HepG2 (cell line): ENCODE results near the gene ZNF367. TPM values are rescaled to one million over a fixed set of nuclear protein-coding genes. Genes with fewer than 3 reads are reported as not detected.
A peak's percentile ranks its signal among the peaks of the same experiment; 100 is the strongest.

Experiments
- AGO1 ChIP-seq: fragments of 200-400 bp; formaldehyde crosslinking; IDR thresholded peaks from 2 replicates; pipeline ENCODE4 v1.6.1; 2017; ENCODE audit warnings: mild to moderate bottlenecking, low read depth, low read length, moderate library complexity; ENCODE audit not compliant: poor library complexity, severe bottlenecking
- DNMT1 ChIP-seq: sonication (generic); formaldehyde crosslinking; IDR thresholded peaks from 2 replicates; pipeline ENCODE4 v1.5.1; 2020; ENCODE audit warnings: mild to moderate bottlenecking, missing genetic modification reagents
- FOXK1 ChIP-seq: sonication (generic); formaldehyde crosslinking; IDR thresholded peaks from 2 replicates; pipeline ENCODE4 v1.4.0; 2020; ENCODE audit warnings: low read depth, missing genetic modification reagents, borderline replicate concordance
- IRX3 ChIP-seq: sonication (generic); formaldehyde crosslinking; IDR thresholded peaks from 2 replicates; pipeline ENCODE4 v1.8.1; 2023; ENCODE audit warnings: mild to moderate bottlenecking, low read depth, missing genetic modification reagents, borderline replicate concordance
- MATR3 ChIP-seq: sonication (generic); formaldehyde crosslinking; IDR thresholded peaks from 2 replicates; pipeline ENCODE4 v1.4.0; 2020; ENCODE audit warnings: missing genetic modification reagents
- MYNN ChIP-seq: sonication (generic); formaldehyde crosslinking; IDR thresholded peaks from 2 replicates; pipeline ENCODE4 v1.4.0; 2020; ENCODE audit warnings: mild to moderate bottlenecking, low read depth, missing genetic modification reagents
- NR2F6 ChIP-seq, 2 experiments: IDR thresholded peaks; 2 replicates each; pipeline ENCODE4 v1.6.1; 2016; ENCODE audit warnings: antibody characterized with exemption in 1 of 2, mild to moderate bottlenecking in 1 of 2
- PCBP1 ChIP-seq: fragments of 200-400 bp; formaldehyde crosslinking; IDR thresholded peaks from 2 replicates; pipeline ENCODE4 v1.6.1; 2017; ENCODE audit warnings: mild to moderate bottlenecking, low read depth, low read length, borderline replicate concordance
- POGZ ChIP-seq: sonication (generic); formaldehyde crosslinking; IDR thresholded peaks from 2 replicates; pipeline ENCODE4 v1.4.0; 2020; ENCODE audit warnings: mild to moderate bottlenecking, missing genetic modification reagents
- POLR2A ChIP-seq, 2 experiments: IDR thresholded peaks; 2 replicates each; pipeline ENCODE4 v1.6.1; 2011; ENCODE audit warnings: low read depth in 2 of 2, low read length in 2 of 2, mild to moderate bottlenecking in 1 of 2, moderate library complexity in 1 of 2; ENCODE audit not compliant: insufficient read depth in 1 of 2
- POLR2AphosphoS5 ChIP-seq: IDR thresholded peaks from 2 replicates; pipeline ENCODE4 v1.6.1; 2012; ENCODE audit warnings: low read depth, low read length
- PRMT3 ChIP-seq: sonication (generic); formaldehyde crosslinking; IDR thresholded peaks from 2 replicates; pipeline ENCODE4 v1.8.1; 2022; ENCODE audit warnings: low read depth, mild to moderate bottlenecking, moderate library complexity, missing genetic modification reagents, borderline replicate concordance
- SALL2 ChIP-seq: sonication (generic); formaldehyde crosslinking; IDR thresholded peaks from 2 replicates; pipeline ENCODE4 v1.8.1; 2023; ENCODE audit warnings: mild to moderate bottlenecking, missing genetic modification reagents, inconsistent platforms
- SMAD9 ChIP-seq: sonication (generic); formaldehyde crosslinking; IDR thresholded peaks from 2 replicates; pipeline ENCODE4 v1.5.1; 2020; ENCODE audit warnings: mild to moderate bottlenecking, missing genetic modification reagents
- SUZ12 ChIP-seq: fragments of 150-350 bp; IDR thresholded peaks from 2 replicates; pipeline ENCODE4 v1.6.1; 2014; ENCODE audit warnings: low read depth, low read length
- TRIM24 ChIP-seq: sonication (generic); formaldehyde crosslinking; IDR thresholded peaks from 2 replicates; pipeline ENCODE4 v1.8.0; 2022; ENCODE audit warnings: mild to moderate bottlenecking, missing genetic modification reagents
- ZFP1 ChIP-seq: IDR thresholded peaks from 2 replicates; pipeline ENCODE4 v1.6.1; 2016
- ZFYVE20 ChIP-seq: sonication (generic); formaldehyde crosslinking; IDR thresholded peaks from 2 replicates; pipeline ENCODE4 v1.8.0; 2023; ENCODE audit warnings: low read depth, mild to moderate bottlenecking, moderate library complexity, missing genetic modification reagents, borderline replicate concordance
- ZMAT3 ChIP-seq: sonication (generic); formaldehyde crosslinking; conservative IDR thresholded peaks from 2 replicates; pipeline ENCODE4 v1.7.0; 2021; ENCODE audit warnings: missing genetic modification reagents
- ZNF431 ChIP-seq: sonication (generic); formaldehyde crosslinking; IDR thresholded peaks from 2 replicates; pipeline ENCODE4 v1.9.0; 2022; ENCODE audit warnings: missing genetic modification reagents, low read depth, mild to moderate bottlenecking, borderline replicate concordance
- ZNF570 ChIP-seq: sonication (generic); formaldehyde crosslinking; IDR thresholded peaks from 2 replicates; pipeline ENCODE4 v1.4.0; 2020; ENCODE audit warnings: mild to moderate bottlenecking, missing genetic modification reagents, borderline replicate concordance
- ZNF598 ChIP-seq: sonication (generic); formaldehyde crosslinking; IDR thresholded peaks from 2 replicates; pipeline ENCODE4 v1.5.1; 2020; ENCODE audit warnings: mild to moderate bottlenecking, missing genetic modification reagents, borderline replicate concordance
- ZNF616 ChIP-seq: sonication (generic); formaldehyde crosslinking; IDR thresholded peaks from 2 replicates; pipeline ENCODE4 v1.5.0; 2020; ENCODE audit warnings: low read depth, mild to moderate bottlenecking, missing genetic modification reagents
- ZNF747 ChIP-seq: sonication (generic); formaldehyde crosslinking; IDR thresholded peaks from 2 replicates; pipeline ENCODE4 v1.8.1; 2023; ENCODE audit warnings: missing genetic modification reagents, mild to moderate bottlenecking, borderline replicate concordance
- ZNF891 ChIP-seq: sonication (generic); formaldehyde crosslinking; IDR thresholded peaks from 2 replicates; pipeline ENCODE4 v1.5.0; 2020; ENCODE audit warnings: mild to moderate bottlenecking, missing genetic modification reagents
- polyA plus RNA-seq, 8 experiments: library from polyadenylated mRNA; depleted of rRNA in 3 of 8; stranded (reverse) in 7 of 8; unstranded in 1 of 8; fragments of >200 nt; fragmentation: Illumina TruSeq in 4 of 8; extraction: Trizol in 4 of 8; gene quantifications; 2 replicates each; pipeline versions ENCODE4 v1.2.1 to v1.2.3, GENCODE V29; 2011 to 2016; ENCODE audit warnings: low read depth in 4 of 8, missing spikeins in 1 of 8, mixed read lengths in 1 of 8; ENCODE audit not compliant: insufficient read depth in 1 of 8
- total RNA-seq, 5 experiments: library from RNA; depleted of rRNA; stranded (reverse); fragments of >200 nt; fragmentation: Illumina TruSeq; extraction: Trizol; gene quantifications; 2 replicates each; pipeline ENCODE4 v1.2.3, GENCODE V29; 2016; ENCODE audit warnings: low read depth in 1 of 5
- TF ChIP-seq, protein P1 (sequence below): sonication (generic); formaldehyde crosslinking; IDR thresholded peaks from 2 replicates; pipeline ENCODE4 v1.4.0; 2020; ENCODE audit warnings: low read depth, missing genetic modification reagents
- TF ChIP-seq, protein P2 (sequence below): sonication (generic); formaldehyde crosslinking; IDR thresholded peaks from 2 replicates; pipeline ENCODE4 v1.5.0; 2020; ENCODE audit warnings: missing genetic modification reagents

The ZNF367 gene
- total and polyA plus RNA-seq, 2 of the 13 experiments (the other 11 are each of a cell fraction or from before 2014, with no cell fraction given), result 2.9 to 7.7 TPM

DNA sequence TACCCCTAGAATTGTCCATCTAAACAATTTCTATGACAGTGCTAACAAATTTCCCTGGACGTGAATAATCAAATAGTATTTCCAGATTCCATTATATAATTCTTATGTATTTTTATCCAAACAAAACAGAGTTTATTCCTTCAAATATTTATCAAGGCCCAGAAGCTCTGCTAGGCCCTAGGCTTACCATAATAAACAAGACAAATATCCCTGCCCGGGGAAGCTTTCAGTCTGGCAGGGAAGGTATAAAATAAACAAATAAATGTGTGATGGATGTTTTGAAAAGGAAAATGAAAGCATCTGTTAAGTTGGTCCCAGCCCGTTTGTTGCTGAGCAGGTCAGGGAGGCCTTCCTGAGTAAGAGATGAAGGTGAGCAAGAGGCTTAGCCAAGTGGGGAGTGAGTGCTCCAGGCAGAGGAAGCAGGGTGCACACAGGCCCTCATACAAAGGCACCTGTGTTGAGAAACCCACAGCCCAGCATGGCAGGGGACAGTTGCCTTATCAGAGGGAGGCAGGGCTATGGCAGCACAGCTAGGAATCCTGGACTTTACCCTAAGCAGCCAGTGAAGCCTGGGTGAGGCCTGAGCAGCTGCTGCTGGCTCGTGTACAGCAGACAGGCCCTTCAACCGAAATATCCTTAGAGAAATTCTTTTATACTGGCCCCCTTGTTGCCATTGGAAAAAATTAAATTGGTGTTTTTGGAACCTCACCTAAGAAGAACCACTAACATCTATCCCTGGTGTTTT lies 27.0 kb downstream of the ZNF367 start (continued):
- peak; percentile 73; the same call in 1 of the 2 replicates for TF ChIP-seq ZNF616 (CRISPR knock-in tag)
- TF ChIP-seq SALL2 (CRISPR knock-in tag), result peak; percentile 28; the same call in 1 of the 2 replicates
- TF ChIP-seq ZFP1 (CRISPR knock-in tag), result no peak
- TF ChIP-seq PRMT3 (CRISPR knock-in tag), result peak; percentile 51; the same call in 1 of the 2 replicates
- peak; percentile 85 for TF ChIP-seq POGZ (CRISPR knock-in tag)
- TF ChIP-seq ZNF747, result no peak
- TF ChIP-seq POLR2A (IDR thresholded peaks at IDR 0.05; ENCODE audit: insufficient read depth in 1 of 2, low read depth in 2 of 2, low read length in 2 of 2), result peak; percentile 71 to 91
- TF ChIP-seq MYNN (CRISPR knock-in tag), result no peak; the same call in 1 of the 2 replicates
- no peak for TF ChIP-seq DNMT1 (CRISPR knock-in tag)
- peak; percentile 46; the same call in 1 of the 2 replicates for TF ChIP-seq FOXK1 (CRISPR knock-in tag)
- TF ChIP-seq IRX3 (CRISPR knock-in tag), result no peak
- peak; percentile 66 for TF ChIP-seq POLR2AphosphoS5
- no peak for TF ChIP-seq SUZ12
- TF ChIP-seq, protein P1, sequence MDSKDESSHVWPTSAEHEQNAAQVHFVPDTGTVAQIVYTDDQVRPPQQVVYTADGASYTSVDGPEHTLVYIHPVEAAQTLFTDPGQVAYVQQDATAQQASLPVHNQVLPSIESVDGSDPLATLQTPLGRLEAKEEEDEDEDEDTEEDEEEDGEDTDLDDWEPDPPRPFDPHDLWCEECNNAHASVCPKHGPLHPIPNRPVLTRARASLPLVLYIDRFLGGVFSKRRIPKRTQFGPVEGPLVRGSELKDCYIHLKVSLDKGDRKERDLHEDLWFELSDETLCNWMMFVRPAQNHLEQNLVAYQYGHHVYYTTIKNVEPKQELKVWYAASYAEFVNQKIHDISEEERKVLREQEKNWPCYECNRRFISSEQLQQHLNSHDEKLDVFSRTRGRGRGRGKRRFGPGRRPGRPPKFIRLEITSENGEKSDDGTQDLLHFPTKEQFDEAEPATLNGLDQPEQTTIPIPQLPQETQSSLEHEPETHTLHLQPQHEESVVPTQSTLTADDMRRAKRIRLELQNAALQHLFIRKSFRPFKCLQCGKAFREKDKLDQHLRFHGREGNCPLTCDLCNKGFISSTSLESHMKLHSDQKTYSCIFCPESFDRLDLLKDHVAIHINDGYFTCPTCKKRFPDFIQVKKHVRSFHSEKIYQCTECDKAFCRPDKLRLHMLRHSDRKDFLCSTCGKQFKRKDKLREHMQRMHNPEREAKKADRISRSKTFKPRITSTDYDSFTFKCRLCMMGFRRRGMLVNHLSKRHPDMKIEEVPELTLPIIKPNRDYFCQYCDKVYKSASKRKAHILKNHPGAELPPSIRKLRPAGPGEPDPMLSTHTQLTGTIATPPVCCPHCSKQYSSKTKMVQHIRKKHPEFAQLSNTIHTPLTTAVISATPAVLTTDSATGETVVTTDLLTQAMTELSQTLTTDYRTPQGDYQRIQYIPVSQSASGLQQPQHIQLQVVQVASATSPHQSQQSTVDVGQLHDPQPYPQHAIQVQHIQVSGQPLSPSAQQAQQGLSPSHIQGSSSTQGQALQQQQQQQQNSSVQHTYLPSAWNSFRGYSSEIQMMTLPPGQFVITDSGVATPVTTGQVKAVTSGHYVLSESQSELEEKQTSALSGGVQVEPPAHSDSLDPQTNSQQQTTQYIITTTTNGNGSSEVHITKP (CRISPR knock-in tag), result peak; percentile 27; the same call in 1 of the 2 replicates
- no peak for TF ChIP-seq AGO1
- no peak for TF ChIP-seq ZMAT3 (CRISPR knock-in tag)
- no peak for TF ChIP-seq ZNF570
- no peak for TF ChIP-seq ZFYVE20 (CRISPR knock-in tag)
- TF ChIP-seq ZNF431 (CRISPR knock-in tag), result 0 out of 2 replicates have a peak, but pooled peaks have one; percentile 53
- no peak for TF ChIP-seq PCBP1
- no peak for TF ChIP-seq ZNF891 (CRISPR knock-in tag)
- TF ChIP-seq MATR3 (CRISPR knock-in tag), result no peak
- no peak for TF ChIP-seq SMAD9 (CRISPR knock-in tag)
- no peak for TF ChIP-seq TRIM24
- no peak for TF ChIP-seq ZNF598
- 0 out of 2 replicates have a peak, but pooled peaks have one; percentile 22 for TF ChIP-seq NR2F6 (IDR thresholded peaks at IDR 0.05)
- TF ChIP-seq NR2F6 (CRISPR knock-in tag; IDR thresholded peaks at IDR 0.05), result peak; percentile 77
- TF ChIP-seq, protein P2, sequence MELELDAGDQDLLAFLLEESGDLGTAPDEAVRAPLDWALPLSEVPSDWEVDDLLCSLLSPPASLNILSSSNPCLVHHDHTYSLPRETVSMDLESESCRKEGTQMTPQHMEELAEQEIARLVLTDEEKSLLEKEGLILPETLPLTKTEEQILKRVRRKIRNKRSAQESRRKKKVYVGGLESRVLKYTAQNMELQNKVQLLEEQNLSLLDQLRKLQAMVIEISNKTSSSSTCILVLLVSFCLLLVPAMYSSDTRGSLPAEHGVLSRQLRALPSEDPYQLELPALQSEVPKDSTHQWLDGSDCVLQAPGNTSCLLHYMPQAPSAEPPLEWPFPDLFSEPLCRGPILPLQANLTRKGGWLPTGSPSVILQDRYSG, result no peak
